NCI-H446 (cell line): Measurements from ENCODE around the gene RELT.
A peak's percentile ranks its signal among the peaks of the same experiment; 100 is the strongest.

Experiments used
- DNase-seq, 2 experiments: peaks; one replicate each; lab custom pipeline; 2025; lab: John Stamatoyannopoulos, UW

Gene RELT

DNA sequence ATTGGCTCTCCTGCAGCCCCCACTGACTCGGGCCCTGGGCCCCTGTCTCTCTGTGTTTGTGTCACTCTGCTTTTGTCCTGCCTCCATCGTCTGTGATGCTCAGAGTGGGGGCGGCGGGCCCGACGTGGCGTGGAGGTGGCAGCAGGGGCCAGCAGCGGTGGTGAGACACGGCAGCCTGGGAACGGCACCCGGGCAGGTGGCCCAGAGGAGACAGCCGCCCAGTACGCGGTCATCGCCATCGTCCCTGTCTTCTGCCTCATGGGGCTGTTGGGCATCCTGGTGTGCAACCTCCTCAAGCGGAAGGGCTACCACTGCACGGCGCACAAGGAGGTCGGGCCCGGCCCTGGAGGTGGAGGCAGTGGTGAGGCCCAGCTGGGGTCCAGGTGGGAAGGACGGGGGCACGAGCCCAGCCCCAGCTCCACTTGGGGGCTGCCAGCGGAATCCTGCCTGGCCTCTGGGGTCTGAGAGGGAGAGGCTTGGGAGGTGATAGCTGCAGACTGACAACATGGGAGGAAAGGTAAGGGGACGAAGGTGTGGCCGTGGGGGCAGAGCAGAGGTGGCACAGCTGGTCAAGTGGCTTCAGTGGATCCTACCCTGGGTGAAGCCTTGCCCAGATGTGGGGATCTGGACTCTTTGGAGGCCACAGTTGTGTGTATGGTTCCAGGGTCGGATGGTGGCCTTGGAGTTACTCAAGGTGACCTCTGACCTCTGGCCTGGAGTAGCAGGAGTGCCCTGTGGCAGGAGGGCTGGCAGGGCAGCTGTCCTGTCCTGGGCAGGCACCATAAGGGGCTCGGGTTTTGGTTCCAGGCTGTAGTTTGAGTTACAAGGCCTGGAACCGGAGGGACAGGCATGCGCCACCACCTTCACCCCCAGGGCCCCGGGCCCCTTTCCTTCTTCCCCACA, 16.2 kb downstream of the RELT start:
- no peak for DNase-seq

DNA sequence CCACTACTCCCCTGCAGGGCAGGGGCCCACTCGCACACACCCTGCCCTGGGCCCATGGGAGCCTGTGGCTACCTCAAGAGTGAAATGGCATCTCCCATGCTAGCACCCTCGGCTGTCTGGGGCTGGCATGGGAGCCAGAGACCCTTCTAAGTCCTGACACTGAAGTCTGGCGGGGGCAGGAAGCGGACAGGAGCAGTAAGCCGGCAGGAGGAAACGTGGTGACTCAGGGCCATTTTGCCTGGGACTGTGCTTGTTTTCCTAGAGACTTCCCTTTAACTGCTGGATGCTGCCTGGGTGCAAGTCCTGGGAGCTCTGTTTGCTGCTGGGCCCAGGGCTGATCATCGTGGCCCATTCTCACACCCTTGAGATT, 16.8 kb downstream of the RELT start:
- no peak for DNase-seq

DNA sequence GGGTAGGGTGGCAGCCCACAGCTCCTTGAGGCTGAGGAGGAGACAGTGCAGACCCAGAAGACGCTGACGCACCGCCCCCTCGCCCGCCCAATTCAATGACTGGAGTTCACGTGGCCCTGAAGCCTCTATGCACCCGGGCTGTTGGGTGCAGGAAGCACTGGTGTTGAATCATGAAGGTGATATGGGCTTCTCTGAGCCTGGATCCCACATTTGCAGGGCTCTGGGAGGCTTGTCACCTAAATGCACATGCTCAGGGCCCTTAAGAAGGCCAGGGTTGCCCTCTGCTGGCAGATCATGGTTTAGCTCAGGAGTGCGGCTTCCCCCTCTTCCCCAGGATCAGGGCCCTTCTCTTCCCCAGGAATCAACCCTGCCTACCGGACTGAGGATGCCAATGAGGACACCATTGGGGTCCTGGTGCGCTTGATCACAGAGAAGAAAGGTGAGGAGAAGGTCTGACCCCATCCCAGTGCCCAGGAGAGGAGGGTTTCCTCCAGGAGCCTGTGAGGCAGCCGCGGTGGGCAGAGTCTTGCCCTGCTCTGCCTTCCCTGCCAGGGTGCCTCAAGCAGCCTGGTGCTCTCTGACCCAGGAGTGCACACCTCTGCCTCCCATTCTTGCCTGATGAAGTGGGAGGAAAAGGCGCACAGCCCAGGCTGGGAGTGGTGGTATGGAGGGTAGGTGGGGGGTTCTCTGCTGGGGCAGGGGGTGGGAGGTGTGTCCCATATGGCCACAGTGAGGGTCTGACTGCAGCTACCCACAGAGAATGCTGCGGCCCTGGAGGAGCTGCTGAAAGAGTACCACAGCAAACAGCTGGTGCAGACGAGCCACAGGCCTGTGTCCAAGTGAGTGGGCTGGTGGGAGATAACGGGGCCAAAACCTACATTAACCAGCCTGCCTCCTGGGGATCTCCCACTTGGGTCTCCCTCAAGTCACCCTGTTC, 17.5 kb downstream of the RELT start:
- peak; percentile 52 to 78 for DNase-seq

DNA sequence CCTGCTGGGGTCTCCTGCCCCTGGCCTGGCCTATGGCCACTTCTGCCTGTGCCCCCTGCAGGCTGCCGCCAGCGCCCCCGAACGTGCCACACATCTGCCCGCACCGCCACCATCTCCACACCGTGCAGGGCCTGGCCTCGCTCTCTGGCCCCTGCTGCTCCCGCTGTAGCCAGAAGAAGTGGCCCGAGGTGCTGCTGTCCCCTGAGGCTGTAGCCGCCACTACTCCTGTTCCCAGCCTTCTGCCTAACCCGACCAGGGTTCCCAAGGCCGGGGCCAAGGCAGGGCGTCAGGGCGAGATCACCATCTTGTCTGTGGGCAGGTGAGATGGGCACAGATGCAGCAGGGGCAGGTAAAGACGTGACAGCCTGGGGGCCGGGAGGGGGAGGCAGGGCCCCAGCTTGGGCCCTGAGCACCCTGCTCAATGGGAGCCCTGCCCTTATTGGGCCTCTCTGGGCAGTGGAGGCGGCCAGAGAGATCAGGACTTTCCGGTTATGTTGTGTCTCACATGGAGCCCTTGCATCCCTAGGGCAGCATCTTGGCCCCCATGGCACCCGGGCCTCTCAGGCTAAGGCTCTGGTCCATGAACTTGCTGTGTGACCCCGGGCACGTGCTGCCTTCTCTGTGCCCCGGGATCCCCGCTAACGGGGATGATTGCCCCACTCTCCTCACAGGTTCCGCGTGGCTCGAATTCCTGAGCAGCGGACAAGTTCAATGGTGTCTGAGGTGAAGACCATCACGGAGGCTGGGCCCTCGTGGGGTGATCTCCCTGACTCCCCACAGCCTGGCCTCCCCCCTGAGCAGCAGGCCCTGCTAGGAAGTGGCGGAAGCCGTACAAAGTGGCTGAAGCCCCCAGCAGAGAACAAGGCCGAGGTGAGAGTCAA, 18.5 kb downstream of the RELT start:
- no peak for DNase-seq

DNA sequence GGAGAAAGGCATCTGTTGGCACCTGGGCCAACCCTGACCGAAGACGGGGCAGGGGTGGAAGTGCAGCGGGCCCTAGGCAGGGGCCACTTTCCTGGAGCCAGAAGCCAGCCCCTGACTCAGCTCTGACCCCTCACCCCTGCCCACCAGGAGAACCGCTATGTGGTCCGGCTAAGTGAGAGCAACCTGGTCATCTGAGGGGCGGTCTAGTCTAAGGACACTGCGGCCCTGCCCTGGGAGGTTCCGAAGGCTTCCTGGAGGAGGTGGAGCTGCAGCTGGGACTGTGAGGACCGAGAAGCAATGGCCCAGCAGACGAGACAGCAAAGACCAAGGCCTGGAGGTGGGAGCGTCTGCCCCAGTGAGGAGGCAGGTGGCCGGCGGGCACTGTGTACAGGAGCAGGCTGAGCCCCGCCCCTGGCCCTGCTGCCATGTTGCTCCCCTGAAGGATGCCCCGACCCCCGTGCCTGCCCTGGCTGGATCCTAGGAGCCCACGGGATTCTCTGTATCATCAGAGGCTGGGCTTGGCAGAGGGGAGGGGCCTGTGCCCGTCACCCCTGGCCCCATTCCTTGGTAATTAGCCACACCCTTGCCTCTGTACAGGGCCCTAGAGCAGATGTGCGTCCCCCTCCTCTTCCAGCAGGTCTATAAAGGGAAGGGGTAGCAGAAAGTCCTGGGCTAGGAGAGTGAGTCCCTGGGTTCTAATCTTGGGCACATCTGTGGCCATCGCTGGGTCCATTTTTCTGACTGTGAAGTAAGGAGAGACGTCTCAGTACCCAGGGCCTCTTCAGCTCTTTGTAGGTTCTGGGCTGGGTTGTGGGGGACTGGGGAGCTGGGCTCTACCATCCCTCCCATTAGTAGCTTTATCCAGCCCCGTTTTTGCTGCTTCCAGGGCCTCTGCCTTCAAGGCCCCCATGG, 19.4 kb downstream of the RELT start:
- DNase-seq = no peak

DNA sequence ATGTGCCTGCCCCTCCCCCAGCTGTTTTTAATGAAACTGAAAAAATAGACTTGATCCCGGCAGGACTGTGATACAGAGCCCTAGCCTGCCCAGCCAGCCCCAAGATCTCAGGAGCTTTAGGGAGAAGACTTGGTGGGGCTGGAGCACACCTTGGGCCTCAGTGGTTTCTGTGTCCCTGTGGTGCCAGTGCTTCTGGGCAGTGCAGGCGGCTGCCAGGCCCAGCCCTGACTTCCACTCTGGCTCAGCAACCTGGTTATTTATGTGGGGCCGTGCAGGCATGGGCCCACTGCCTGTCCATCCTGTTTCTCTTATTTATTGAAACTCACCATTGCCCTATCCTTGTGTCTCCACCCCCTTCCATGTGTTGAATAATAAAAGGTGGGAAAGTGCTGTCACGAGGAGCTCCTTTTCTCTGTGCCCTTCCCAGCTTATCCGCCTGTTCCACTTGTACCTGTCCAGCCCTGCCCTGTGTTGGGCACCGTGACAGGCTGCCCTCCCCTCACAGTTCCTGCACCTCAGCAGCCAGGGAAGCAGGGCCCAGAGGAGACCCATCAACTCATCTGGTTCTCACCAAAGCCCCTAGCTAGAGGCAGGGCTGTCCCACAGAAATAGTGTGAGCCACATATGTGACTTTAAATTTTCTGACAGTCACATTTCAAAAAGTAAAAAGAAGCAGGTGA, 20.2 kb downstream of the RELT start:
- DNase-seq = no peak

DNA sequence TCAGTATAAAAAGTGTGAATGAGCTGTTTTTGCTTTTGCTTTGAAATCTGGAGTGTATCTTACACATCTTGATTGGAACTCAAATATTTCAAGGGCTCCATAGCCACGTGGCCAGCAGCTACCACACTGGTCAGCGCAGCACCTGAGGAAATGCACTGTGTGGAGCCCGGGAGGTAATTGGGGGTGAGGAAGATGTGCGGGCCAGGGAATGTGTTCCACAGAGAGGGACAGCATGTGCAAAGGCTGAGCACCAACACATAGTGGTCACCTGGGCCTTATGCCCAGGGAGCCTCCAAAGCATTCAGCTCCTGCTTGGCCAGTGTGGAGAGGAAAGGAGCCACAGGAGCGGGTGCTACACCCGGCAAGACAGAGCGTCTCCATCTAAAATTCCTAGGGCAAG, 20.8 kb downstream of the RELT start:
- DNase-seq = no peak

DNA sequence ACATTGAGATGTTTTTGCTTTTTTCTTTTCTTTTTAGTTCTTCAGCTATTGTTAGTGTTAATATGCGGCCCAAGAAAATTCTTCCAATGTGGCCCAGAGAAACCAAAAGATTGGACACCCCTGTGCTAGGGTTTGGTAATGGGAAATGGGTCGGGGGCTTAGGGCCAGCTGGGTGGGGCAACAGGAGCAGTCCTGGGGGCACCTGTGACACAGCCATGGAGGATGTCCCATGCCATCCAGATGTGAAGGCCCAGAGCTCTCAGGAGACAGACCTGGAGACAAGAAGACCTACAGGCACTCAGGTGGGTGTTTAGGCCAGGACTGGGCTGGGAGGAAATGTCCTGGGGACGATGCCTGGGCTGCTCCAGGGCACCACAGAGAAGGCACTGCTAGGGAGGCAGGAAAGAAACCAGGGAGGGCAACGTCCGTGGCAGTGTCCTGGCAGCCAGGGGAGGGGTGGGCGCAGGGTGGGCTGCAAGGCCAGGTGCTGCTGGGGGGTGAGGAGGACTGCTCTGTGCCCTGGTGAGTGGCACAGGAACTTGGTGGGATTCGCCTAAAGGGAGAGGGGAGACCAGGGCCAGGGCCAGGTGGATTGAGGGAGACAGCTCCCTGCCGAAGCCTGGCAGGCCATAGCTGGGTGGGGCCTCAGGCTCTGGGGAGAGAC, 21.4 kb downstream of the RELT start:
- DNase-seq = no peak

DNA sequence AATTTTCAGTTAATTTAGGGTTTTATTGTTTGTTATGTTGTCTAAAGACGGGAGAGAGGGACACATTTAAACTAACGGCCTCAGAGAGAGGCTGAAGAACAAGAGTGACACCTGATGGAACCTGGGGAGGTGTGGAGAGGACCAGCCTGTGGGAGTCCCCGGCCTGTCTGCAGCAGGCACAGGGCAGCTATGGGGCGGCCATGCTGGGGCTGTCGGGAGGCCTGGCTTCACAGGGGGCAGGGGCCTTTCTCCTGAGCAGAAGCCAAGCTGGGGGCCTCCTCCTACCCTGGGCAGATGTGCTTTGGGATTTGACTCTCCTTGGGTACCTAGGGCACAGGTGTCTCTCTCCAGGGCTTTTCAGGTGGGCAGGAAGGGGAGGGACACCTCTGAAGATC, 21.9 kb downstream of the RELT start:
- no peak for DNase-seq

DNA sequence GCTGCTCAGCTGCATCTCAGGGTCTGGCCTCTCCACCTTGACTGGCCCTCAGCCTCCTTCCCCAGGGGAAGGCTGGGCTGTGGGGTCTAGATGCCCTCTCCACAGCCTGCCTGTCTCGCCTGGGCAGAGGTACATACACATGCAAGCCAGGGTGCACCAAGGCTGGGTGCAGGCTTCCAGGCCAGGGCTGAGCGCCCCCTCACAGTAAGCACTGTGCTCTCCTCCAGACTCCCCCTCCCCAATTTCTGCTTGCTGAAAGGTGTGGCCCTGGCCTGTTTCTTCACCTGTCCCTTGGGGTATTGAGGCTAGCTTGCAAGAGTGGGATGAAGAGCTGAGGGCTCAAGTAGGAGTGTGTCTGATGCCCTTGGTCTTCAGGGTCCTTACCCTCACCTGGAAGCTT, 22.5 kb downstream of the RELT start:
- no peak for DNase-seq

DNA sequence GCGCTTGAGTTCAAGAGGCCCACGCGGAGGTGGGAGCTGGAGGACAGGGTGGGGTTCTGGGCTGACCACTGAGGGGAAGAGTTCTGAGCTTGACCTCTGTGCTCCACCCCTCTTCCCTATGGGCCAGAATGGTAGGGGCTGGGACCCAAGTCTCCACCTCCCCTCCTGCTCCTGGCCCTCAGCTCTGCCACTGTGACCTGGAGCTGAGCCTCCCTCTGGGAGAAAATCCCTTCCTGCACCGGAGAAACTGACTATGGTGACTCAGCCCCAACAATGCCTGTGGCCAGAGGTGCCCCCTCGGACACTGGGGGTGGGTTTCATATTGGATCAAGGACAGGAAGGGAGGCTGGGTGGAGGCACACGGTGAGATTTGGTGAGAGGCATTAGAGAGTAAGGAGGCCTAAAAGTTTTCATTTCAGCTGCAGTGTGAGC, 23.0 kb downstream of the RELT start:
- no peak for DNase-seq

DNA sequence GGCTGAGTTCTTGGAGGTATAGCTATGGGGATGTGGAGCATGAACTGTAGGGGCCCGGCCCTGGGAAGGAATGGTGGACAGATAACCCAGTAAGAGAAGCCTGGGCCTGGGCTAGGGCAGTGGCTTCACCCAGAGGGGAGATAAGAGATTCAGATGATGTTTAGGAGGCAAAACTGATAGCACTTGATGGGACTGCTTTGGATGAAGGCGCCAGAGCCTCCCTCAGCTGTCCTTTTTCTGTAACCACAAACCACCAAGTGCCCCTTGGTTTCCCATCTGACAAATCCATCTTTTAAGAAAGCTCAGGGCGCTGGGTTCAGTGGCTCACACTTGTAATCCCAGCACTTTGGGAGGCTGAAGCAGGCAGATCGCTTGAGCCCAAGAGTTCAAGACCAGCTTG, 23.4 kb downstream of the RELT start:
- DNase-seq = no peak

DNA sequence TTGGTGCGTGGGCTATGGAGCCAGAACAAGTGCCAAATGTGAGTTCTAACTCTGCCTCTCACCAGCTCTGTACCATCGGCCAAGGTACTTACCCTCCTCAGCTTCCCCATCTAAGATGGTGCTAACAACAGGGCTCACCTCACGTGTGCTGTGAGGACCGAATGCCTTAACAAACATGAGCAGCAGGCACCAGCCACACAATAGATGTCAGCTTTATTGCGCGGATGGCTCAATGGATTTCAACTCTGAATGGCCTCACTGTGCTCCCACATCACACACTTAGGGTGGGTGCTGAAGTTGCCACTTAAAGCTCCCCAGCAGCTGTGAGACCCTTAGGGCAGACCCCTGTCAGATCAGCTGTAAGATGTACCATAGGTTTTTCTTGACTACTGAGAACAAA, 24.1 kb downstream of the RELT start:
- no peak for DNase-seq

DNA sequence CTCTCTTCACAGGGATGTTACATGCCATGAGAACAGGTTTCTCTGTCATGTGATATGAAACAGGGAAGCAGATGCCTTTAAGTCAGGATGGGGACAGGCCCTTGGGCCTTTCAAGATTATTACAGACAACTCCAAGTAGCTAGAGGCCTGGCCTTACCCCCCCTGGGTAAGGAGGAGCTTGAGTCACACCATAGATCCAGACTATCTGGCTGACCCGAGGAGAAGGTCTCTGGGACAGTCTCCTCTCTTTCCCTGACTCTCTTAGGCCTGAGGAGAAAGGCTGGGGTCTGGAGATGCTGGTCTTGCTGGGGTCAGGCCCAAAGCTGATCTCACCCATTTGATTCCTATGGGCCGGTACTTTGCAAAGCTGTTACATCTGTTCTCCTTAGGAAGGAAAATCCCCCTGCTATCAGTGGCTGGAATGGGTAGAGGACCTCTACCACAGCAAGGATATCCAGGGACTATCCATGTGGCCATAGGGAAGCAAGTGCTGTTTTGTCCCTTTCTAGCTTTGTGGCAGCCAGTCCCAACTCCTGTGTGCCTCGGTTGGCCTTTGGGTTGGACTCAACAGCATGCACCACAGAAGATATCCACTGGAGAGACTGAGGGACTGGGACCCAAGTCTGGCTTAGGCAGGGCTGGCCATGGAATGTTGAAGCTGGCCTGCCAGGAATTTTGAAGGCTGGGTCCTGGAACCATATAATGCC, 25.2 kb downstream of the RELT start:
- DNase-seq = no peak

DNA sequence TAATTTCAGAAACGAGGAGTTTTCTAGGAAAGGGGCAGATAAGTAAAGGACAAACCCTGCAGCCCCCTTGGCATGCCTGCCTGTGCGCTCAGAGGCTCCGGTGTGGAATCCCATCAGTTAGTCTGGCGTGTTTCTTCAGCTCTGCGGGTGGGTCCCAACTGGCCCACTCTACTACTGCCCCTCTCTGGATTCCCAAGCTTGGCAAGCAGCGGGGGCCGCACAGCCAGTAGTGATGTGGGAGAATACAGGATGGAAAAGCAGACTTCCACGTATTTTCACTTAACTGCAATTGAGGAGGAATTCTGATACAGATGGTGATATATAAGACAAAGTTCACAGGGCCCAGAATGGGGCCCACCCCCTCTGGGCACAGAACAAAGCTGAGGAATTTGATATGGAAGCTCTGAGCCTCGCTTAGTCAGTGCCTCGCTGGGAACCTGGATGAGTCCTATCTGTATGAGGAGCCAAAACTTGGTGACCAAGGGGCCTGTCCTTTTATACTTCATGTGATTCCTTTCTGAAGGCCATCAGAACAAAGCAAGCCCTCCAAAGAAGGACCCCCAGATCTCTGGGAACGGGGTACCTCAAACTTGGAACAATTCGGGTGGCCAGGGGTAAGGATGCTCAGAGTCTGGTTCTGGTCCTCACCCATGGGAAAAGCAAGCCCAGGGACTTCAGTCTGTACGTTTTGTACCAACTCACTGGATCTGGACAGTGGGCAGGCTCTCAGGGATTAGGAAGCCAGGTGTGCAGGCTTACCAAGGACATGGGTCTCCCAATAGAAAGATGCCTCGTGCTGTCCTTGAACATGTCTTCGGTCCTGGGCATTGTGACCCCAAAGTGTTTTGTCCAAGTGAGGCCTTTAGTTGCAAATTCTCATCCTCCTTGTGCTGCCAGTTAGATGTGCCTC, 26.0 kb downstream of the RELT start:
- no peak for DNase-seq

DNA sequence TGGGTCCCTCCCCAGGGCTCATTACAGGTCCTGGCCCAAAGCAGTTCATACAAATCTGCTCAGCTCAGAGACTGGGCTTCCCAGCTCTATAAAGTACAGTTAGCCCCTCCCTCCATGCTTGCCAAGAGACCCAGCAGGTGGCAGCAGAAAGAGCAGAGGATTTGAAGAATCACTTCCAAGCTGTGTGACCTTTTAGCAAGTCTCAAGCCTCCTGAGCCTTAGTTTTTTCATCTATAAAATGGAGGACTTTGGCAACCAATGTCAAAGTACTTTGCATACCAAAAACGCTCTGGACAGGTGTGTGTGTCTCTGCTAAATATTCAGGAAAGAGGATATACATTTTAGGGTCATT, 26.6 kb downstream of the RELT start:
- DNase-seq = no peak

DNA sequence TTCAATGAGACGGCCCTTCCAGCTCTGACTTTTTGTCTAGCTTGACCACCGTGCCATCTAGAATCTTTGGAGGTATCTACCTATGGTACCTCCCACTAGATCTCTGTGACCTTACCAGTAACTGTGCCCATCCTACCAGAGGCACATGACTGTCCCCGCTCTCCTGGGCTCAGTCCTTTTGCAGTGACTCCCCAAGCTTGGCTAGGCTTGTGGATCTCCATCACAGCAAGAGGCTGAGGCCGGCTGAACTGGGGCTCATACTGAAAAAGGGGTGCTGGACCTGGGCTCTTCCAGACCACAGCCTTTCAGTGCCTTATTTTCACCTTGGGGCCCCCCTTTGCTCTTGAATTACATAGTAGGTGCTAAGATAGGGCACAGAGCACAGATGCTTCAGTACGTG, 27.3 kb downstream of the RELT start:
- DNase-seq = no peak

DNA sequence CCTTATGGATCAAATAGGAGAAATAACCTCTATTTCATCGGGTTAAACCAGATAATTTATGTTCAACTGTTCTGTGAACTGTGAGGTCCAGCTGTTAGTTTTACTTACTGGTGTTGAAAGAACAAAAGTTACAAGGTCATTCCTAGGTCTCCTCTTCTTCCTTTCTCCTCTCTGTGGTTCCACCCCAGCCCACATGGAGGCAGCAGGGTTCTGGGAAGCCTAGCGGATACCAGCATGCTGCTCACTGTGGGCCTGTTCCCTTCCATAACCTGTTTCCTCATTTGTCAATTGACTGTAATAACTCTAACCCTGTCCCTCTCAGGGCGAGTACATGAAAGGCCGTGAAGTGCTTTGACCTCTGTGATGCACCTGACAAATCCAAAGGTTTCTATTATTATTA, 27.8 kb downstream of the RELT start:
- DNase-seq = peak; percentile 26 to 50
